NCI-H2107 treated with DMSO at 0.1 percent for 48 hours (cell line): ENCODE results near the gene TAF6.

Source experiments
- DNase-seq: peaks from one replicate; lab custom pipeline; 2025; ENCODE audit not compliant: unreplicated experiment; lab: John Stamatoyannopoulos, UW

TAF6 gene

GRCh38 chr7:100098913-100099312 is 20.2 kb downstream of the TAF6 start:
- DNase-seq = no peak

- no peak for DNase-seq
Measured at GRCh38 chr7:100095704-100096103, 23.5 kb downstream of the TAF6 start.

- no peak for DNase-seq
Measured at GRCh38 chr7:100095289-100095688, 23.9 kb downstream of the TAF6 start.

GRCh38 chr7:100093925-100094486 is 25.2 kb downstream of the TAF6 start:
- no peak for DNase-seq

- DNase-seq = no peak
Measured at GRCh38 chr7:100093498-100093897, 25.7 kb downstream of the TAF6 start.

- DNase-seq = no peak
Measured at GRCh38 chr7:100093054-100093453, 26.1 kb downstream of the TAF6 start.

- DNase-seq = no peak
Measured at GRCh38 chr7:100091411-100092181, 27.6 kb downstream of the TAF6 start.

- no peak for DNase-seq
Measured at GRCh38 chr7:100090527-100091410, 28.4 kb downstream of the TAF6 start.

GRCh38 chr7:100089458-100090196 is 29.5 kb downstream of the TAF6 start:
- no peak for DNase-seq

GRCh38 chr7:100088621-100089457 is 30.3 kb downstream of the TAF6 start, which contains the start of gene COPS6:
Gene COPS6, plus strand, starts transcription at chr7:100088969. Its CDS starts 22 bp downstream, at chr7:100088991.
- no peak for DNase-seq

- DNase-seq = no peak
Measured at GRCh38 chr7:100088095-100088620, 31.0 kb downstream of the TAF6 start.

GRCh38 chr7:100087055-100087750 is 32.0 kb downstream of the TAF6 start:
- no peak for DNase-seq

- DNase-seq = no peak
Measured at GRCh38 chr7:100085515-100085914, 33.6 kb downstream of the TAF6 start.

- no peak for DNase-seq
Measured at GRCh38 chr7:100082978-100083377, 36.2 kb downstream of the TAF6 start.

GRCh38 chr7:100081535-100082102 is 37.5 kb downstream of the TAF6 start, which contains the start of gene ZNF3:
Gene ZNF3, minus strand, starts transcription at chr7:100081723. Its CDS starts 4,366 bp downstream, at chr7:100077357.
- peak; percentile 97 for DNase-seq

GRCh38 chr7:100080907-100081534 is 38.1 kb downstream of the TAF6 start:
- DNase-seq = no peak

- DNase-seq = no peak
Measured at GRCh38 chr7:100079024-100079560, 40.1 kb downstream of the TAF6 start.

- no peak for DNase-seq
Measured at GRCh38 chr7:100077205-100077604, 42.0 kb downstream of the TAF6 start.
